Left ventricle myocardium inferior (tissue), 1 donor: ENCODE data around the gene TBC1D30. TPM values are rescaled to one million over a fixed set of nuclear protein-coding genes. Genes with fewer than 3 reads are reported as not detected.

Source experiments
- DNase-seq: peaks from one replicate; pipeline ENCODE4 v3.0.0-alpha.2; 2020
- H3K27ac ChIP-seq: fragments of 200-600 bp; replicated peaks from 2 replicates; pipeline ENCODE4 v1.8.0; 2021
- H3K27me3 ChIP-seq: fragments of 200-600 bp; 2 replicates; pipeline ENCODE4 v1.8.0; 2021; ENCODE audit warnings: low read depth
- H3K36me3 ChIP-seq: fragments of 200-600 bp; 2 replicates; pipeline ENCODE4 v1.8.0; 2021
- H3K4me1 ChIP-seq: fragments of 200-600 bp; 2 replicates; pipeline ENCODE4 v1.8.0; 2021
- H3K4me3 ChIP-seq: fragments of 200-600 bp; 2 replicates; pipeline ENCODE4 v1.8.0; 2021; ENCODE audit warnings: mild to moderate bottlenecking, moderate library complexity
- H3K9me3 ChIP-seq: fragments of 200-600 bp; replicated peaks from 2 replicates; pipeline ENCODE4 v1.8.0; 2021
- CTCF ChIP-seq: fragments of 200-600 bp; IDR thresholded peaks from 2 replicates; pipeline ENCODE4 v1.8.0; 2021; ENCODE audit warnings: antibody characterized with exemption, mild to moderate bottlenecking, borderline replicate concordance
- intact Hi-C: fragments of 100-400 bp; cut with micrococcal nuclease; formaldehyde crosslinking; loops from one replicate; pipeline ENCODE4 v1.11.0; 2022
- total RNA-seq: library from RNA; stranded (reverse); fragmentation: NEBNext Ultra II Directional; extraction: Animal tissue kit (Norgen Biotek cat#: 25700); gene quantifications from one replicate; pipeline ENCODE4 v1.2.1, GENCODE V29; 2021
- donor health status: DM: no; HTN: yes; CAD: no; lungs with severe emphysema.

The TBC1D30 gene
- total RNA-seq, 1 donor from 2014 or later = 0.77 TPM

- intact Hi-C loops = loop anchor here (10.0 kb wide), 2 partner anchors 341 to 1211 kb away; no protein-coding TSS in a partner anchor
- no peak for DNase-seq
These were observed 69.5 kb downstream of the TBC1D30 start for GRCh38 chr12:64893961-64894360.

GRCh38 chr12:64894827-64895475 is 70.5 kb downstream of the TBC1D30 start:
- no peak for TF ChIP-seq CTCF
- H3K4me3 ChIP-seq = no peak overlapping the region
- no peaks in the 10 kb centered on the region for H3K9me3 ChIP-seq
- intact Hi-C loops = loop anchor here (10.0 kb wide), 2 partner anchors 340 to 1210 kb away; no protein-coding TSS in a partner anchor
- H3K36me3 ChIP-seq = no peaks in the 10 kb centered on the region
- H3K27ac ChIP-seq = no peak overlapping the region
- no peaks in the 10 kb centered on the region for H3K4me1 ChIP-seq
- no peak for DNase-seq
- H3K27me3 ChIP-seq = peaks cover 43% of the 10 kb centered on the region

More at GRCh38 chr12:64893961-64894360, 69.5 kb downstream of the TBC1D30 start:
- Histone ChIP-seq H3K9me3 (no peaks in the 10 kb centered on the region), H3K27me3 (peaks cover 51% of the 10 kb centered on the region), H3K4me1 (no peaks in the 10 kb centered on the region), H3K27ac (no peak overlapping the region), H3K4me3 (no peak overlapping the region), H3K36me3 (no peaks in the 10 kb centered on the region)
- TF ChIP-seq CTCF = no peak

GRCh38 chr12:64895526-64895925 is 71.1 kb downstream of the TBC1D30 start:
- H3K27ac ChIP-seq = no peak overlapping the region
- intact Hi-C loops = loop anchor here (10.0 kb wide), 2 partner anchors 339 to 1209 kb away; no protein-coding TSS in a partner anchor
- no peak for DNase-seq
- no peaks in the 10 kb centered on the region for H3K9me3 ChIP-seq
- H3K27me3 ChIP-seq = peaks cover 37% of the 10 kb centered on the region
- no peak for TF ChIP-seq CTCF
- no peak overlapping the region for H3K4me3 ChIP-seq
- no peaks in the 10 kb centered on the region for H3K4me1 ChIP-seq
- no peaks in the 10 kb centered on the region for H3K36me3 ChIP-seq

- no peak overlapping the region for H3K27ac ChIP-seq
- no peak overlapping the region for H3K4me3 ChIP-seq
- H3K36me3 ChIP-seq = no peaks in the 10 kb centered on the region
- H3K9me3 ChIP-seq = no peaks in the 10 kb centered on the region
- H3K27me3 ChIP-seq = peaks cover 6% of the 10 kb centered on the region
- TF ChIP-seq CTCF = no peak
- no peak for DNase-seq
- intact Hi-C loops = no loop called here
- H3K4me1 ChIP-seq = no peaks in the 10 kb centered on the region
These were observed 76.1 kb downstream of the TBC1D30 start for GRCh38 chr12:64900540-64900939.

GRCh38 chr12:64903479-64904152 is 79.2 kb downstream of the TBC1D30 start:
- no peaks in the 10 kb centered on the region for H3K9me3 ChIP-seq
- no peak for TF ChIP-seq CTCF
- no peak overlapping the region for H3K4me3 ChIP-seq

More at GRCh38 chr12:64903479-64904152, 79.2 kb downstream of the TBC1D30 start:
- Histone ChIP-seq H3K27ac (no peak overlapping the region), H3K36me3 (no peaks in the 10 kb centered on the region), H3K4me1 (no peaks in the 10 kb centered on the region), H3K27me3 (no peaks in the 10 kb centered on the region)
- intact Hi-C loops = no loop called here
- DNase-seq = no peak
